GM20000 (cell line): ENCODE data around the gene ABHD4.

Experiments used
- DNase-seq: peaks from one replicate; pipeline ENCODE4 v3.0.0; 2012; ENCODE audit warnings: low spot score
- CTCF ChIP-seq: IDR thresholded peaks from 2 replicates; pipeline ENCODE4 v1.5.1; 2012; ENCODE audit warnings: mild to moderate bottlenecking, control low read depth; ENCODE audit errors: extremely low read depth, missing control alignments

Gene ABHD4

GRCh38 chr14:22601996-22602395 lies 3.9 kb downstream of the ABHD4 start:
- no peak for TF ChIP-seq CTCF

GRCh38 chr14:22602862-22603261 lies 4.8 kb downstream of the ABHD4 start:
- DNase-seq = no peak
- no peak for TF ChIP-seq CTCF

More at GRCh38 chr14:22601996-22602395, 3.9 kb downstream of the ABHD4 start:
- DNase-seq = no peak

GRCh38 chr14:22606380-22606779 lies 8.3 kb downstream of the ABHD4 start:
- DNase-seq = no peak

GRCh38 chr14:22607291-22607690 lies 9.2 kb downstream of the ABHD4 start:
- no peak for TF ChIP-seq CTCF
- no peak for DNase-seq

More at GRCh38 chr14:22606380-22606779, 8.3 kb downstream of the ABHD4 start:
- TF ChIP-seq CTCF = no peak

GRCh38 chr14:22610931-22611330 lies 12.8 kb downstream of the ABHD4 start:
- DNase-seq = no peak

GRCh38 chr14:22613106-22613695 lies 15.1 kb downstream of the ABHD4 start:
- no peak for TF ChIP-seq CTCF
- DNase-seq = no peak

More at GRCh38 chr14:22610931-22611330, 12.8 kb downstream of the ABHD4 start:
- no peak for TF ChIP-seq CTCF

GRCh38 chr14:22613736-22614239 lies 15.7 kb downstream of the ABHD4 start:
- TF ChIP-seq CTCF = no peak
- DNase-seq = no peak
